Stimulated activated CD4-positive, alpha-beta T cell treated with anti-CD3 and anti-CD28 coated beads, TNF-alpha, amount 100 ng/mL, for 4 hours (primary cell): ENCODE data around the gene SEH1L.
A peak's percentile ranks its signal among the peaks of the same experiment; 100 is the strongest.
"Not testable (repeated sequence)": the region's sequence is repeated elsewhere in the genome, so short reads cannot be mapped to it uniquely, and the experiment has no call there.

Experiments used
- DNase-seq, 3 experiments: peaks; one replicate each; pipeline ENCODE4 v3.0.0-alpha.2; 2020; ENCODE audit warnings: low read depth in 3 of 3

SEH1L gene

GRCh38 chr18:12943215-12943614, 4.6 kb upstream of the SEH1L start:
- DNase-seq, result no peak

DNA sequence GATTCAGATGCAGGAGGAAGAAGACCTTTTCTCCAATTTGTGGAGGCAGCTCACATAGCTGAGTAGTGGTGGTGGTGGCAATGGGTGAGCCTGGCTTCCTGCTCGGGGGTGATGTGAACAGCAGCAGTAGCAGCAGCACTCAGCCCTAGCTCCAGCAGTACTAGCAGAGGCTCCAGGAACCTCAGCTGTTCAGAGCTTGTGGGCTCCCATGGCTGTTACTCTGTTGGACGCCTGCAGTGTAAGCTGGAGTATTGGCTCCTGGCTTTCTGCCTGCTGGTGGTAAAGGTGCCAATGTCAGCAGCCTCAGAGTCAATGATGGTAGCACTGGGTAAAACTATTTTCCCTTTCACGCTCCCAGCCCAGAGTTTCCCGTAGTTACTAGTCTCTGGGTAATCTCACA, 3.1 kb upstream of the SEH1L start:
- no peak for DNase-seq

DNA sequence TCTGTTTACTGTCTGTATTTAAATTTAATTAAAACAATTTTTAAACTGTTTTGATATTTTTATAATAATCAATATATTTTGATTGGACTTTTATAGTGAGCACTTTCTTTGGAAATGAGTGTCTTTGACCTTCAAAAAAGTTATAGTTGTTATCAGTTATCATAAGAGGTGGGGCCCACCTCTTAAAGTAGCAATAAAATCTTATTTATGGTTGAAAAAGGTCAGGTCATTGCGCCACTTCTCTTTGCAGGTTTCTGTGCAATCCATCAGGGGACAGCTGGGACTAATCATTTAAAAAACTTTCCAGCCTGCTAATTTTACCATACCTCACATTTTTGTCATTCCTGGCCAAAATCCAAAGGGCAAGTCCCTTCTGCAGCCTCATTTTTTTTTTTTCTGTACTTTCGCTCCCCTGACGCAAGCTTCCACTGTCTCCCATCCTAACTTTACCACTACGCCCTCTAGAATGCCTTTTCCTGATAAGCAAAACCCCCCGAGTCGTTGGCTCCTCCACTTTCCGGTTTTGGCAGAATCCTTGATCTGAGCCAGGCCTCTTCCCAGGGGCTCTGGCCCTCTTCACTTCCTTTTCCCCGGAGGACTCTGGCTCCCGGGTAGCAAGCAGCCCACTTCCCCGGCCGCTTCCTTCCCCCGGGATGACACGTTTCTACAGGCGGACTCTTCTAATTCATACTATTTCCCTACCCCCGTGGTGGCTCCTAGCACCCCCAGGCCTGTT, 1.1 kb upstream of the SEH1L start:
- peak in 1 of 3 experiments; percentile 2 for DNase-seq

DNA sequence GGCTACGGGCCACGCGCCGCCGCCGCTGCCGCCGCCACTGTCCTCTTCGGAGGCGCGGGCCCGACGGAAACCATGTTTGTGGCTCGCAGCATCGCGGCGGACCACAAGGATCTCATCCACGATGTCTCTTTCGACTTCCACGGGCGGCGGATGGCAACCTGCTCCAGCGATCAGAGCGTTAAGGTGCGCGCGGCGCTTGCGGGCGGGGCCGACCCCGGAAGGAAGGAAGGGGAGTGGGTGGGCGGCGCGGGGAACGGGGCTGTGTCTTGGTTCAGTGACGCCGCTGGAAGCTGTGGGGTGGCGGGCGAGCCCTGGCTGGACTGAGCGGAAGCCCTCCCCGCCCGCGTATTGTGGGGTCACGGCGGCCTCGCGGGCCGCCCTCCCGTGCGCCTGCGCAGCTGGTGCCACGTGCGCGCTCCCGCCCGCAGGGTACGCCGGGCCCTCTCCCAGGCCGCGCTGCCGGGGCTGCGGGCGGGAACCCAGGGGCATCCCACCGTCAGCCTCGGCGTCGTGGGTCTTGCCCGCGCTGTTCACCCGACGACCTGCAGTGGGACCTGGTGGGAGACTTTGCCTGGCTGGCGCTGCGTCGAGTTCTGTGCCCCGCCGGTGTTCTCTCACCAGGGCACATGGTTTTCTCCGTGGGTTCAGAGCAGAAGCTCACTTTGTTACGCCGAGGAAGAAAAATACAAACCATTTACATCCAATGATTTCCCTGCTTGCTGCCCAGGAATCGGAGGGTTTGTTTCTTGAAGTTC, 416 bp downstream of the SEH1L start:
- DNase-seq, result peak; percentile 97 to 99 (median 98)

DNA sequence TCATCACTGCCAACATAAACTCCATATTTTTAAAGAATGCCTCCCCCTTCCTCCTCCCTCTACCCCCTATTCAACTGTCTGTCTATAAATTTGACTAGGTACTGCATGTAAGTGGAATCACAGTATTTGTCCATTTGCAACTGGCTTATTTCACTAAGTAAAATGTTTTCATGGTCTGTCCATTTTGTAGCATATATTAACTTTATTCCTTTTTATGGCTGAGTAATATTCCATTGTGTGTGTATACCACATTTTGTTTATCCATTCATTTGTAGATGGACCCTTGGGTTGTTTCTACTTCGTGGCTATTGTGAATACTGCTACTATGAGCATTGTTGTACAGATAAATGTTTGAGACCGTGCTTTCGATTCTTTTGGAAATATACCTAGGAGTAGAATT, 10.7 kb downstream of the SEH1L start:
- no peak for DNase-seq

DNA sequence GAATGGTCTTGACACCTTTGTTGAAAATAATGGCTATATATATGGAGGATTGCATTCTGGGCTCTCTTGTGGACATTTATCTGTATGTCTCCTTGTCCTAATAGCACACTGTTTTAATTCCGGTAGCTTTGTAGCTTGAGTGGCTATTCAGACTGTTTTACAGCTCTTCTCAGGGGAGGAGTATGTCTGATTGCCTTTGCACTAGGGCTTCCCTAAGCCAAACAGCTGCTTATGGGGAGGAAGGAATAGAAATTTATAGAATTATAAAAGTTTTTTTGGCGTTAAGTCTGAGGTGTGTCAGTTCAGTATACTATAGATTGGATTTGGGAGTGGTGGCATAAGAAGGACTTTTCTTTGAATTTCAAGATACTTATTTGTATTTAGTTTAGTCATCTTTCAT, 12.6 kb downstream of the SEH1L start:
- DNase-seq, result no peak

- no peak for DNase-seq
Measured at GRCh38 chr18:12960853-12961397, 13.1 kb downstream of the SEH1L start.

GRCh38 chr18:12963069-12963468, 15.3 kb downstream of the SEH1L start:
- DNase-seq, result no peak

DNA sequence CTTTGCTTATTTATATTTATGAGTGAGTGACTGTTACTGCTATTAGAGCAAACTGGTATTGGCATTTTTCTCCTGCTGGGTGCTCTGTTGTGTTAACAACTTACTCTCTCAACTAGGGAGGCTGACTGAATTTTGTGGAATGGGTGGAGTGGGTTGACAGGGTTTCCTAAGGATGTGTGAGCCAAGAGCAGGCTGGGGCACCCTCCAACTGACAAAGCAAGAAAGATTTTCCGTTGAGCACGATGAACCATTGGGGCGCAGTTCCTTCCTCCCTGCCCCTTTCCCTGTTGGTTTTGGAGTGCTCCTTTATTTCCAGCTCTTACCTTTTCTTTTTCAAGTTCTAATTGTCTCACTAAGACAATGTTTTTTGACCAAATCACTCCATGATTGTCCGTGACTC, 20.3 kb downstream of the SEH1L start:
- no peak for DNase-seq

DNA sequence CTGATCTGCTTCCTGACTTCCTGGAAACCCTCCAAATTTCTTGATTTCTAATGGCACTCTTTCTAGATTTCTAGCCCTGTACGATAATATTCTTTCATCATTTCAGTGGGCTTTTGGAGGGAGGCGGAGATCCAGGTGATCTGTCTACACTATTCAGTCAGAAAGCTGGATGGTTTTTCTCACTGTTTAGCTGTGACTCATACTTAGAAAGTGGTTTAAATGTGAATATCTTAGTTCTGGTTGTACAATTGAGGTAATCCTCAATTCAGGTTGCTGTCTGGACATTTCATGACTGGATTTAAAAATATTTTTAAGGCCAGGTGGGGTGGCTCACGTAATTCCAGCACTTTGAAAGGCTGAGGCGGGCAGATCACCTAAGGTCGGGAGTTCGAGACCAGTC, 20.8 kb downstream of the SEH1L start:
- DNase-seq, result no peak

DNA sequence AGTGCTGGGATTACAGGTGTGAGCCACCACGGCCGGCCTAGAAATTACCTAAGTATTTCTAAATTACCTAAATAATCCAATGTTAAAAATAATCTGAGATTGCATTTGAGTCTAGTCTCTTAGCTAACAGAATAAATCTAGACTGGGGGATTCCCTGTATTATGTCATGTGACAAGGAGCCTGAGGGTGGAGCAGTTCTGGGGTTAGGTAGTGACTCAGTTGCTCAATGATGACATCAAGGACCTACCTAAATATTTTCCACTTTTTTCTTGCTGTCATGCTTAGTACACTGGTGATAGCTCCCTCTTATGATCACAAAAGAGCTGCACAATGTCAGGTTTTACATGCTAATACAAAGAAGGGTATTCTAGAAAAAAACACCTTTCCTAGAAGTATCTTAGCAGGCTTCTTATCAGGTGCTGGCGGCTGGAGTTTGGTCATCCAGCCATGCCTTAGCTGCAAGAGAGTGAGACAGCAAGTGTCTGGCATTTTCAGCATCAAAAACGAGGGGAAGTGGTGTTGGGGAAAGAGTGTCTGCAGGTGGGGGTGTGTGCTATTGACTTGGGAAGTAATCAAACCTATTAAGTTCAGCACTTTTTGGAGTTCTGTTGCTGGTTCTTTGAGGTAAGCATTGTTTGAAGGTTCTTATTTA, 25.9 kb downstream of the SEH1L start:
- DNase-seq, result no peak

- no peak for DNase-seq
Measured at GRCh38 chr18:12975488-12975887, 27.7 kb downstream of the SEH1L start.

DNA sequence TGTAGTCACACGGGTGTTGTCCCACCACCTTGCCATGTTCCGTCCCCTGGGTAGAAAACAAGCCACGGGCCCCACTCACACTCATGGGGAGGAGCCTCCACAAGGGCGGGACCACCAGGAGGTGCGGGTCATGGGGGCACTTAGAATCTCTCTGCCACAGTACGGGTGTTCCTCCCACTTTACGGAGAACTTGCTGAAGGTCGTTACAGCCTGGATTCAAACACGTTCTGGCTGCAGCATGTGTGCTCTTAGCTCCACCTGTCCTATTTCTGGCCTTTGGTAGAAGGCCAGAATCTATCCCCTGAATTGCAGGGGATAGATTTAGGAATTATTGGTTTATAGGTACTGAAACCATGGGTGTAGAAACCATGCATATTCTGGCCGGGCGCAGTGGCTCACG, 28.5 kb downstream of the SEH1L start:
- DNase-seq, result no peak

DNA sequence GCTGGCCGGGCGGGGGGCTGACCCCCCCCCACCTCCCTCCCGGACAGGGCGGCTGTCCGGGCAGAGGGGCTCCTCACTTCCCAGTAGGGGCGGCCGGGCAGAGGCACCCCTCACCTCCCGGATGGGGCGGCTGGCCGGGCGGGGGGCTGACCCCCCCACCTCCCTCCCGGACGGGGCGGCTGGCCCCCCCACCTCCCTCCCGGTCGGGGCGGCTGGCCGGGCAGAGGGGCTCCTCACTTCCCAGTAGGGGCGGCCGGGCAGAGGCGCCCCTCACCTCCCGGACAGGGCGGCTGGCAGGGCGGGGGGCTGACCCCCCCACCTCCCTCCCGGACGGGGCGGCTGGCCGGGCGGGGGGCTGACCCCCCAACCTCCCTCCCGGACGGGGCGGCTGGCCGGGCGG, 32.3 kb downstream of the SEH1L start:
- not testable (repeated sequence) for DNase-seq

GRCh38 chr18:12989397-12990122, 41.7 kb downstream of the SEH1L start:
- DNase-seq, result no peak

DNA sequence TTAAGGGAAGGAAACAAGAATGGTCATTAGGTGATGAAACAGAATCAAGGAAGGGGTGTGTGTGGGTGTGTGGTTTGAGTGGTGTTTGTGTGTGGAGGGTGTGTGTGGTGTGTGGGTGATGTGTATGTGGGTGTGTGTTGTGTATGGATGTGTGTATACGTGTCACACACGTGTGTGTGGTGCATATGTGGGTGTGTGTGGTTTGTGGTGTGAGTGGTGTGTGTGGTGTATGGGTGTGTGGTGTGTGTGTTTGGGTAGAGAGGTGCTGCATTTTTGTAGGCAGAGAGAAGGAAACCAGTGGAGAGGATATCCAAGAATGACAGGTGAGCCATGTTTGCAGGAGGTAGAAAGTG, 42.3 kb downstream of the SEH1L start:
- DNase-seq, result peak in 2 of 3 experiments; percentile 10 to 27

DNA sequence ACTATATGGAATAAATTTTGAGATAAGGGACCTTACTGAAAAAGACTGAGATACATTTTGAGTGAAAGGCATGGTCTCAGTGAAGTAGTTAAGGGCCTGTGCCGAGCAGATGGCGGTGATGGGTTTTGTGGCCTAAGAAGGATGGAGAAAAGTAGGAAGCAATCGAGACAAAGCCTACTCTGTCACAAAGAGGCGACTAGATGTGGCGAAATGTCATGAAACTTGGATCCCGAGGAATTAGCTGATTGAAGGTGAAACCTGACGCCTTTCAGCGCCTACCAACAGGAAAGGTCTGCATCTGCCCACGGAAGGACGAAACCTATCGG, 42.8 kb downstream of the SEH1L start:
- DNase-seq, result no peak

DNA sequence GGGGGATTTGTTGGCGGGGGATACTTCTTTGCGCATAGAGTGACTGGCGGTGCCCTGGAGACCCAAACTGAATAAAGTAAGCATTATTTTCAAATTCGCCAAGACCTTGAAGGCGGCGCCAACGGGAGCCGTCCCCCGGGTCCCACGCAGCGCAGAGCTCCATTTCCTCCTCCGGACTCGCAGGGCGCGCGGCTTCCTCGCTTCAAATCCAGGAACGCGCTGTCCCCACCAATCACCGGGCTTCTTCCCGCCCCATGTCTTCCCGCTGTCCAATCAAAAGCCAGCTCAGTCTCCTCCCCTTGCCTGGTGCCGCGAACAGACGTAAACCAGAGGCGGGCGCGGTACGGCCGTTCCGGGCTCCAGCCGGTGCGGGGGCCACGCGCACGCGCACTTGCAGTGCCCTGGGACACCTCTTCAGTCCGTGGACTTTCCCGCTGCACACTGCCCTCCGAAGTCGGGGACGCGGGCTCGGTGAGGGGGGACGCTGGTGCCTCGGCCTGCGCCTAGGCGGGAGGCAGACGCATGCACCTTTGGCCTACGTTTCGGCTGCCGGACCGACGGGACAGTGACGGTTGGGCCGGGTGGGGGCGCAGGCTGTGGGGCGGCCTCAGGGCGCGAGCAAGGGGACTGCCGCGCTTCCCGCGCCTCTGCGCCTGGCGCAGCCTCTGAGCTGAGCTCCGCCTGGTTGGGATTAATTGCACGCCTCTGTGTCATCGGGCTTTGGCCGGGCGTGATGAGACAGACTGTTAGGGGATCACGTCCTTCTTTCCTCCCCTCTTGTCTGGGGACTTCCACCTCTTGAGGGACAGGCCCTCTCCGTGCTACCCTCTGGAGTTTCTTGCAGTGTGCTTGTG, 43.4 kb downstream of the SEH1L start, which contains the start of gene CEP192:
TSS of gene CEP192 (plus strand) at position 396 of the 854 bp plus-strand sequence. CDS start 8,063 bp downstream, outside the sequence.
- DNase-seq, result peak; percentile 87 to 94 (median 94)

- no peak for DNase-seq
Measured at GRCh38 chr18:12991821-12992179, 44.0 kb downstream of the SEH1L start.

- DNase-seq, result no peak
Measured at GRCh38 chr18:12993439-12993838, 45.6 kb downstream of the SEH1L start.

GRCh38 chr18:12995424-12995823, 47.6 kb downstream of the SEH1L start:
- no peak for DNase-seq
